ENCODE results near the gene GEMIN7. TPM values are rescaled to one million over a fixed set of nuclear protein-coding genes. Genes with fewer than 3 reads are reported as not detected.

GEMIN7 gene
- total and polyA plus RNA-seq, 4 donors, result 18.7 to 29.0 (median 22.7) TPM

GRCh38 chr19:45071545-45071938 lies 7.5 kb upstream of the GEMIN7 start:
- ATAC-seq (ENCODE audit: insufficient read depth, low FRiP score), result no peak
- Histone ChIP-seq H3K4me1 (ENCODE audit: control insufficient read depth in 5 of 5, insufficient read depth in 5 of 5, low read length in 5 of 5) (peaks cover 0 to 3% (median 0%) of the 10 kb centered on the region in 5 donors), H3K4me3 (no peak overlapping the region), H3K9ac (ENCODE audit: insufficient read depth in 1 of 2, low read length in 2 of 2) (no peak overlapping the region), H3K27me3 (ENCODE audit: control insufficient read depth in 3 of 3, insufficient read depth in 3 of 3, low read length in 2 of 3) (no peaks in the 10 kb centered on the region), H3K9me3 (ENCODE audit: control insufficient read depth in 4 of 4, insufficient read depth in 3 of 4, low read length in 3 of 4) (no peaks in the 10 kb centered on the region), H3K27ac (ENCODE audit: low read depth in 1 of 2, low read length in 1 of 2) (no peak overlapping the region), H3K36me3 (ENCODE audit: control insufficient read depth in 4 of 4, insufficient read depth in 4 of 4, low read length in 4 of 4) (peaks cover 9 to 50% (median 22%) of the 10 kb centered on the region in 4 donors)
- 93 to 94% methylated on average over 25 of the region's 25 CpGs for WGBS, 2 donors
- TF ChIP-seq CTCF (IDR thresholded peaks at IDR 0.05; ENCODE audit: control extremely low read depth, extremely low read depth), result no peak
- no peak for DNase-seq

GRCh38 chr19:45071969-45072790 lies 6.9 kb upstream of the GEMIN7 start:
- no peak for TF ChIP-seq CTCF (IDR thresholded peaks at IDR 0.05; ENCODE audit: control extremely low read depth, extremely low read depth)
- Histone ChIP-seq H3K27ac (ENCODE audit: low read depth in 1 of 2, low read length in 1 of 2) (peak overlapping the region in 1 of 2 donors; percentile 26), H3K36me3 (ENCODE audit: control insufficient read depth in 4 of 4, insufficient read depth in 4 of 4, low read length in 4 of 4) (peaks cover 3 to 44% (median 22%) of the 10 kb centered on the region in 4 donors), H3K4me3 (no peak overlapping the region), H3K4me1 (ENCODE audit: control insufficient read depth in 5 of 5, insufficient read depth in 5 of 5, low read length in 5 of 5) (peaks cover 0 to 5% (median 0%) of the 10 kb centered on the region in 5 donors), H3K9ac (ENCODE audit: insufficient read depth in 1 of 2, low read length in 2 of 2) (no peak overlapping the region), H3K9me3 (ENCODE audit: control insufficient read depth in 4 of 4, insufficient read depth in 3 of 4, low read length in 3 of 4) (no peaks in the 10 kb centered on the region), H3K27me3 (ENCODE audit: control insufficient read depth in 3 of 3, insufficient read depth in 3 of 3, low read length in 2 of 3) (no peaks in the 10 kb centered on the region)
- ATAC-seq (ENCODE audit: insufficient read depth, low FRiP score) (no peak), DNase-seq (no peak)
- WGBS, 2 donors, result 82 to 92% methylated on average over 34 of the region's 34 CpGs

- ATAC-seq (ENCODE audit: insufficient read depth, low FRiP score), result no peak
- WGBS, 2 donors, result 45 to 60% methylated on average over 11 of the region's 11 CpGs
- peaks cover 2 to 8% (median 5%) of the 10 kb centered on the region in 5 donors for H3K4me1 ChIP-seq (ENCODE audit: control insufficient read depth in 5 of 5, insufficient read depth in 5 of 5, low read length in 5 of 5)
- H3K9ac ChIP-seq (ENCODE audit: insufficient read depth in 1 of 2, low read length in 2 of 2), result no peak overlapping the region
- no peak overlapping the region for H3K4me3 ChIP-seq
- no peaks in the 10 kb centered on the region for H3K9me3 ChIP-seq (ENCODE audit: control insufficient read depth in 4 of 4, insufficient read depth in 3 of 4, low read length in 3 of 4)
- no peaks in the 10 kb centered on the region for H3K27me3 ChIP-seq (ENCODE audit: control insufficient read depth in 3 of 3, insufficient read depth in 3 of 3, low read length in 2 of 3)
- H3K27ac ChIP-seq (ENCODE audit: low read depth in 1 of 2, low read length in 1 of 2), result no peak overlapping the region
- peaks cover 0 to 21% (median 13%) of the 10 kb centered on the region in 4 donors for H3K36me3 ChIP-seq (ENCODE audit: control insufficient read depth in 4 of 4, insufficient read depth in 4 of 4, low read length in 4 of 4)
- TF ChIP-seq CTCF (IDR thresholded peaks at IDR 0.05; ENCODE audit: control extremely low read depth, extremely low read depth), result no peak
- DNase-seq, result no peak
These were observed 4.2 kb upstream of the GEMIN7 start for GRCh38 chr19:45074744-45075300.

All from lung (tissue), 12 donors.